GM10847 (cell line): ENCODE measurements around the gene MED13L.

Experiments used
- POLR2A ChIP-seq: IDR thresholded peaks from 2 replicates; pipeline ENCODE4 v1.6.1; 2011; ENCODE audit not compliant: insufficient read length; ENCODE audit errors: extremely low read depth

Gene MED13L

GRCh38 chr12:115960868-115961802 lies 316.4 kb downstream of the MED13L start:
- TF ChIP-seq POLR2A: no peak

- TF ChIP-seq POLR2A: no peak
Measured at GRCh38 chr12:115957686-115958290, 319.7 kb downstream of the MED13L start.

- TF ChIP-seq POLR2A: no peak
Measured at GRCh38 chr12:115956659-115957058, 320.8 kb downstream of the MED13L start.

GRCh38 chr12:115956236-115956635 lies 321.3 kb downstream of the MED13L start:
- no peak for TF ChIP-seq POLR2A

- TF ChIP-seq POLR2A: no peak
Measured at GRCh38 chr12:115953450-115953849, 324.0 kb downstream of the MED13L start.

GRCh38 chr12:115953031-115953430 lies 324.5 kb downstream of the MED13L start:
- no peak for TF ChIP-seq POLR2A

GRCh38 chr12:115950959-115951358 lies 326.5 kb downstream of the MED13L start:
- no peak for TF ChIP-seq POLR2A

GRCh38 chr12:115949675-115950074 lies 327.8 kb downstream of the MED13L start:
- TF ChIP-seq POLR2A: no peak

- no peak for TF ChIP-seq POLR2A
Measured at GRCh38 chr12:115947696-115948062, 329.8 kb downstream of the MED13L start.

GRCh38 chr12:115946867-115947695 lies 330.4 kb downstream of the MED13L start:
- TF ChIP-seq POLR2A: no peak

- TF ChIP-seq POLR2A: no peak
Measured at GRCh38 chr12:115946092-115946491, 331.4 kb downstream of the MED13L start.

- no peak for TF ChIP-seq POLR2A
Measured at GRCh38 chr12:115945491-115945885, 332.0 kb downstream of the MED13L start.

- no peak for TF ChIP-seq POLR2A
Measured at GRCh38 chr12:115944837-115945490, 332.5 kb downstream of the MED13L start.

GRCh38 chr12:115944392-115944742 lies 333.1 kb downstream of the MED13L start:
- TF ChIP-seq POLR2A: no peak
